IMR-90 (cell line): Measurements from ENCODE around the gene NUMA1. TPM values are rescaled to one million over a fixed set of nuclear protein-coding genes. Genes with fewer than 3 reads are reported as not detected.

Experiments
- ATAC-seq: fragments of 200-7000 bp; cut with Tn5 transposase; 2 replicates; pipeline ENCODE4 v1.9.1; 2020; ENCODE audit warnings: low read depth, mild to moderate bottlenecking, moderate library complexity
- BruUV-seq: library from RNA; stranded (reverse); fragments of 400-500 nt; replicated peaks from 2 replicates; lab custom pipeline; 2021; lab: Mats Ljungman, UMichigan
- CTCF ChIA-PET: fragments of 300-600 bp; formaldehyde crosslinking; extraction: SDS; loops from one replicate; lab custom pipeline; 2021; ENCODE audit warnings: antibody characterized with exemption; lab: Yijun Ruan, JAX
- POLR2A ChIA-PET: fragments of 300-600 bp; sonication (Branson Sonifier 250); formaldehyde crosslinking; loops from one replicate; lab custom pipeline; 2022; ENCODE audit warnings: antibody characterized with exemption; ENCODE audit not compliant: unreplicated experiment; lab: Charles Lee
- DNase-seq: peaks from one replicate; pipeline ENCODE4 v3.0.0; 2013
- H2AFZ ChIP-seq: replicated peaks from 2 replicates; pipeline ENCODE3; 2013; ENCODE audit warnings: low read length, mild to moderate bottlenecking; ENCODE audit not compliant: poor library complexity
- H2AK5ac ChIP-seq: 2 replicates; pipeline ENCODE4 v1.6.1; 2013; ENCODE audit warnings: low read depth, low read length, inconsistent platforms
- H2AK9ac ChIP-seq: replicated peaks from 2 replicates; pipeline ENCODE3; 2013; ENCODE audit warnings: mild to moderate bottlenecking, low read depth, low read length, moderate library complexity; ENCODE audit not compliant: poor library complexity
- H2BK120ac ChIP-seq: 2 replicates; pipeline ENCODE4 v1.6.1; 2013; ENCODE audit warnings: low read depth, low read length, inconsistent platforms
- H2BK15ac ChIP-seq: 3 replicates; pipeline ENCODE4 v1.6.1; 2013; ENCODE audit warnings: low read depth, low read length, inconsistent platforms
- H2BK20ac ChIP-seq: 2 replicates; pipeline ENCODE4 v1.6.1; 2013; ENCODE audit warnings: low read depth, mild to moderate bottlenecking, inconsistent platforms, low read length, moderate library complexity
- H2BK5ac ChIP-seq: 2 replicates; pipeline ENCODE4 v1.6.1; 2013; ENCODE audit warnings: mild to moderate bottlenecking, low read depth, low read length, inconsistent platforms; ENCODE audit not compliant: poor library complexity, severe bottlenecking
- H3K14ac ChIP-seq: replicated peaks from 2 replicates; pipeline ENCODE4 v1.6.1; 2013; ENCODE audit warnings: low read depth, low read length, inconsistent platforms
- H3K18ac ChIP-seq: 2 replicates; pipeline ENCODE4 v1.6.1; 2013; ENCODE audit warnings: low read depth, low read length, control low read depth
- H3K23ac ChIP-seq: 2 replicates; pipeline ENCODE4 v1.6.1; 2013; ENCODE audit warnings: low read depth, low read length, inconsistent platforms
- H3K27ac ChIP-seq: 2 replicates; pipeline ENCODE4 v1.5.1; 2013; ENCODE audit warnings: mild to moderate bottlenecking, control low read depth, low read length; ENCODE audit not compliant: insufficient read depth
- H3K27me3 ChIP-seq: 2 replicates; pipeline ENCODE4 v1.6.1; 2013; ENCODE audit warnings: low read length; ENCODE audit not compliant: control insufficient read depth, insufficient read depth
- H3K36me3 ChIP-seq: 2 replicates; pipeline ENCODE4 v1.6.1; 2013; ENCODE audit warnings: low read length, mixed read lengths; ENCODE audit not compliant: control insufficient read depth, insufficient read depth
- H3K4ac ChIP-seq: 2 replicates; pipeline ENCODE4 v1.6.1; 2013; ENCODE audit warnings: low read depth, low read length, inconsistent platforms
- H3K4me1 ChIP-seq: 2 replicates; pipeline ENCODE4 v1.6.1; 2013; ENCODE audit warnings: low read length, mixed read lengths; ENCODE audit not compliant: control insufficient read depth, insufficient read depth
- H3K4me2 ChIP-seq: 2 replicates; pipeline ENCODE4 v1.6.1; 2013; ENCODE audit warnings: low read depth, mild to moderate bottlenecking, control low read depth, low read length, moderate library complexity
- H3K4me3 ChIP-seq: 2 replicates; pipeline ENCODE4 v1.5.1; 2013; ENCODE audit warnings: low read depth, mild to moderate bottlenecking, control low read depth, low read length, moderate library complexity; ENCODE audit not compliant: insufficient read depth
- H3K56ac ChIP-seq: 2 replicates; pipeline ENCODE4 v1.6.1; 2013; ENCODE audit warnings: low read length, inconsistent platforms; ENCODE audit not compliant: insufficient read depth; ENCODE audit errors: extremely low read depth
- H3K79me1 ChIP-seq, 2 experiments: 2 replicates each; pipeline ENCODE4 v1.6.1; 2013; ENCODE audit warnings: low read length in 2 of 2, inconsistent platforms in 1 of 2, low read depth in 1 of 2
- H3K9ac ChIP-seq: 2 replicates; pipeline ENCODE4 v1.6.1; 2013; ENCODE audit warnings: low read depth, low read length, control low read depth
- H3K9me1 ChIP-seq: 2 replicates; pipeline ENCODE4 v1.6.1; 2013; ENCODE audit warnings: low read length, inconsistent platforms; ENCODE audit not compliant: insufficient read depth
- H3K9me3 ChIP-seq: 2 replicates; pipeline ENCODE4 v1.6.1; 2013; ENCODE audit warnings: low read length; ENCODE audit not compliant: control insufficient read depth, insufficient read depth
- H4K20me1 ChIP-seq: 2 replicates; pipeline ENCODE4 v1.6.1; 2013; ENCODE audit warnings: low read length, inconsistent platforms; ENCODE audit not compliant: insufficient read depth
- H4K5ac ChIP-seq: 2 replicates; pipeline ENCODE4 v1.6.1; 2013; ENCODE audit warnings: mild to moderate bottlenecking, low read depth, low read length, control low read depth
- H4K8ac ChIP-seq, 2 experiments: 2 replicates each; pipeline ENCODE4 v1.6.1; 2013; ENCODE audit warnings: low read depth in 2 of 2, low read length in 2 of 2, control low read depth in 1 of 2, inconsistent platforms in 1 of 2
- H4K91ac ChIP-seq: 2 replicates; pipeline ENCODE4 v1.6.1; 2013; ENCODE audit warnings: low read depth, low read length, inconsistent platforms; ENCODE audit not compliant: insufficient read depth
- BHLHE40 ChIP-seq: fragments of 150-350 bp; IDR thresholded peaks from 2 replicates; pipeline ENCODE4 v1.6.1; 2016; ENCODE audit warnings: mild to moderate bottlenecking, low read depth, low read length
- CEBPB ChIP-seq: IDR thresholded peaks from 2 replicates; pipeline ENCODE4 v1.6.1; 2012; ENCODE audit warnings: low read depth, low read length, improper control_type of control experiment
- CHD1 ChIP-seq: IDR thresholded peaks from 2 replicates; pipeline ENCODE4 v1.6.1; 2012; ENCODE audit warnings: low read depth, low read length, improper control_type of control experiment
- CTCF ChIP-seq: conservative IDR thresholded peaks from 2 replicates; pipeline ENCODE4 v1.5.1; 2012; ENCODE audit warnings: mild to moderate bottlenecking, low read depth, low read length, improper control_type of control experiment
- ELK1 ChIP-seq: fragments of 150-350 bp; IDR thresholded peaks from 2 replicates; pipeline ENCODE4 v1.6.1; 2016; ENCODE audit warnings: low read depth, mild to moderate bottlenecking, low read length, moderate library complexity, borderline replicate concordance
- FOS ChIP-seq: fragments of 150-350 bp; IDR thresholded peaks from 2 replicates; pipeline ENCODE4 v1.6.1; 2016; ENCODE audit warnings: low read depth, low read length
- MAFK ChIP-seq: IDR thresholded peaks from 2 replicates; pipeline ENCODE4 v1.6.1; 2012; ENCODE audit warnings: low read depth, low read length, improper control_type of control experiment
- MAZ ChIP-seq: IDR thresholded peaks from 2 replicates; pipeline ENCODE4 v1.6.1; 2012; ENCODE audit warnings: low read depth, mild to moderate bottlenecking, low read length, improper control_type of control experiment, moderate library complexity, borderline replicate concordance
- MXI1 ChIP-seq: IDR thresholded peaks from 2 replicates; pipeline ENCODE4 v1.6.1; 2012; ENCODE audit warnings: low read depth, mild to moderate bottlenecking, low read length, moderate library complexity, borderline replicate concordance
- NFE2L2 ChIP-seq: fragments of 150-350 bp; IDR thresholded peaks from 2 replicates; pipeline ENCODE4 v1.6.1; 2016; ENCODE audit warnings: low read depth, mild to moderate bottlenecking, low read length
- POLR2A ChIP-seq: IDR thresholded peaks from 2 replicates; pipeline ENCODE4 v1.6.1; 2012; ENCODE audit warnings: mild to moderate bottlenecking, low read depth, low read length
- RAD21 ChIP-seq: IDR thresholded peaks from 2 replicates; pipeline ENCODE4 v1.6.1; 2012; ENCODE audit warnings: low read length, improper control_type of control experiment
- RCOR1 ChIP-seq: IDR thresholded peaks from 2 replicates; pipeline ENCODE4 v1.6.1; 2012; ENCODE audit warnings: mild to moderate bottlenecking, low read length, improper control_type of control experiment; ENCODE audit not compliant: insufficient replicate concordance
- RFX5 ChIP-seq: IDR thresholded peaks from 2 replicates; pipeline ENCODE4 v1.8.0; 2012; ENCODE audit warnings: low read depth, mild to moderate bottlenecking, low read length, moderate library complexity
- SMC3 ChIP-seq: fragments of 150-350 bp; IDR thresholded peaks from 2 replicates; pipeline ENCODE4 v1.6.1; 2016; ENCODE audit warnings: low read depth, mild to moderate bottlenecking, antibody characterized with exemption, low read length, moderate library complexity
- USF2 ChIP-seq: fragments of 150-350 bp; IDR thresholded peaks from 2 replicates; pipeline ENCODE4 v1.6.1; 2017; ENCODE audit warnings: mild to moderate bottlenecking, antibody characterized with exemption, low read length, low read depth
- dilution Hi-C: fragments of 300-500 bp; cut with HindIII; formaldehyde crosslinking; loops from one replicate; pipeline ENCODE4 v1.14.3; 2018; ENCODE audit warnings: low sequenced_read_pairs; ENCODE audit not compliant: unreplicated experiment
- in situ Hi-C: fragments of 300-500 bp; cut with MboI; formaldehyde crosslinking; loops from 3 replicates; pipeline ENCODE4 v1.14.3; 2019; ENCODE audit warnings: low sequenced_read_pairs, inconsistent platforms, mixed read lengths
- intact Hi-C: fragments of 100-400 bp; cut with micrococcal nuclease; formaldehyde crosslinking; loops from 2 replicates; pipeline ENCODE4 v1.10.0; 2022
- polyA plus RNA-seq, 3 experiments: library from polyadenylated mRNA; depleted of rRNA; stranded (reverse); fragments of >200 nt; gene quantifications; 2 replicates each; pipeline ENCODE4 v1.2.3, GENCODE V29; 2012; ENCODE audit warnings: low replicate concordance in 1 of 3
- total RNA-seq: library from RNA; depleted of rRNA; stranded (reverse); fragments of >200 nt; gene quantifications from 2 replicates; pipeline ENCODE4 v1.2.3, GENCODE V29; 2012

The NUMA1 gene
- total and polyA plus RNA-seq, 2 of the 4 experiments (the other 2 are of a cell fraction) = 61.7 to 97.0 TPM

- no peak for ATAC-seq
- Histone ChIP-seq H3K27ac (peak overlapping the region; percentile 31; the same call in 1 of the 2 replicates), H3K4me1 (peaks cover 25% of the 10 kb centered on the region), H3K14ac (peak overlapping the region; percentile 67), H3K4me2 (peak overlapping the region; percentile 83), H2BK120ac (no peak overlapping the region), H3K27me3 (no peaks in the 10 kb centered on the region), H2BK5ac (peak overlapping the region; percentile 18), H2BK20ac (0 out of 2 replicates have a peak overlapping the region, but pooled peaks have one; percentile 10), H3K23ac (peak overlapping the region; percentile 4; the same call in 1 of the 2 replicates), H3K56ac (no peak overlapping the region), H3K9me1 (peaks cover 18% of the 10 kb centered on the region), H2AK5ac (no peak overlapping the region), H2AFZ (no peak overlapping the region), H4K8ac (peak overlapping the region in 1 of 2 experiments; percentile 59; a peak in 2 of 4 replicates), H3K18ac (peak overlapping the region; percentile 75; the same call in 1 of the 2 replicates), H3K4me3 (no peak overlapping the region), H2BK15ac (0 out of 3 replicates have a peak overlapping the region, but pooled peaks have one; percentile 29), H2AK9ac (no peak overlapping the region), H4K91ac (peak overlapping the region; percentile 33; the same call in 1 of the 2 replicates), H3K79me1 (peaks cover 30 to 66% of the 10 kb centered on the region in 2 experiments), H3K9ac (no peak overlapping the region), H3K4ac (peak overlapping the region; percentile 47; the same call in 1 of the 2 replicates), H4K20me1 (peaks cover under 1% of the 10 kb centered on the region; the same call in 1 of the 2 replicates), H4K5ac (peak overlapping the region; percentile 75), H3K36me3 (peaks cover under 1% of the 10 kb centered on the region), H3K9me3 (no peaks in the 10 kb centered on the region)
- in situ Hi-C loops (no loop called here), intact Hi-C loops (no loop called here), dilution Hi-C loops (no loop called here)
- ChIA-PET POLR2A (interaction anchor here (0.6 kb wide), 1 partner anchor 526 kb away, joined by 5 read pairs; no protein-coding TSS in a partner anchor), CTCF (interaction anchor here (1.5 kb wide), 1 partner anchor 42 kb away, joined by 3 read pairs; no protein-coding TSS in a partner anchor)
- DNase-seq = no peak
- no TSS peak for BruUV-seq
- TF ChIP-seq RCOR1 (no peak), CTCF (no peak), CHD1 (no peak), BHLHE40 (no peak), MAFK (no peak), FOS (no peak), ELK1 (no peak), MXI1 (no peak), SMC3 (no peak), MAZ (no peak), RFX5 (no peak), RAD21 (no peak), POLR2A (no peak), NFE2L2 (no peak), CEBPB (no peak), USF2 (no peak)
Observed at GRCh38 chr11:72066855-72067254, 13.5 kb downstream of the NUMA1 start.
